Stimulated activated naive B cell treated with anti-CD40 and anti-IgM and Interleukin-4, amounts not matched to agents 10 μg/mL and 1 μg/mL and 100 μg/mL, for 72 hours (primary cell): ENCODE results near the gene GSN.

Experiments
- ATAC-seq, 2 donors: fragments of 150-1000 bp; cut with Tn5 transposase; replicated peaks; 2 replicates each; pipeline ENCODE4 v1.10.0; 2021; ENCODE audit warnings: moderate library complexity in 1 of 2
- DNase-seq: peaks from one replicate; pipeline ENCODE4 v3.0.0; 2021
- H3K27ac Mint-ChIP-seq: one replicate; pipeline ENCODE4 v1.8.0; 2022; ENCODE audit warnings: mild to moderate bottlenecking, mixed read lengths
- H3K27me3 Mint-ChIP-seq, 2 donors: one replicate each; pipeline ENCODE4 v1.8.0; 2022; ENCODE audit warnings: mixed read lengths in 2 of 2
- H3K36me3 Mint-ChIP-seq, 2 donors: one replicate each; pipeline ENCODE4 v1.8.0; 2022; ENCODE audit warnings: mixed read lengths in 2 of 2, mild to moderate bottlenecking in 1 of 2
- H3K4me1 Mint-ChIP-seq, 2 donors: one replicate each; pipeline ENCODE4 v1.8.0; 2022; ENCODE audit warnings: mixed read lengths in 2 of 2, mild to moderate bottlenecking in 1 of 2
- H3K4me3 Mint-ChIP-seq, 2 donors: one replicate each; pipeline ENCODE4 v1.8.0; 2022; ENCODE audit warnings: mild to moderate bottlenecking in 2 of 2, mixed read lengths in 2 of 2, moderate library complexity in 1 of 2
- H3K9me3 Mint-ChIP-seq, 2 donors: one replicate each; pipeline ENCODE4 v1.8.0; 2022; ENCODE audit warnings: mixed read lengths in 2 of 2, mild to moderate bottlenecking in 1 of 2

Gene GSN

DNA sequence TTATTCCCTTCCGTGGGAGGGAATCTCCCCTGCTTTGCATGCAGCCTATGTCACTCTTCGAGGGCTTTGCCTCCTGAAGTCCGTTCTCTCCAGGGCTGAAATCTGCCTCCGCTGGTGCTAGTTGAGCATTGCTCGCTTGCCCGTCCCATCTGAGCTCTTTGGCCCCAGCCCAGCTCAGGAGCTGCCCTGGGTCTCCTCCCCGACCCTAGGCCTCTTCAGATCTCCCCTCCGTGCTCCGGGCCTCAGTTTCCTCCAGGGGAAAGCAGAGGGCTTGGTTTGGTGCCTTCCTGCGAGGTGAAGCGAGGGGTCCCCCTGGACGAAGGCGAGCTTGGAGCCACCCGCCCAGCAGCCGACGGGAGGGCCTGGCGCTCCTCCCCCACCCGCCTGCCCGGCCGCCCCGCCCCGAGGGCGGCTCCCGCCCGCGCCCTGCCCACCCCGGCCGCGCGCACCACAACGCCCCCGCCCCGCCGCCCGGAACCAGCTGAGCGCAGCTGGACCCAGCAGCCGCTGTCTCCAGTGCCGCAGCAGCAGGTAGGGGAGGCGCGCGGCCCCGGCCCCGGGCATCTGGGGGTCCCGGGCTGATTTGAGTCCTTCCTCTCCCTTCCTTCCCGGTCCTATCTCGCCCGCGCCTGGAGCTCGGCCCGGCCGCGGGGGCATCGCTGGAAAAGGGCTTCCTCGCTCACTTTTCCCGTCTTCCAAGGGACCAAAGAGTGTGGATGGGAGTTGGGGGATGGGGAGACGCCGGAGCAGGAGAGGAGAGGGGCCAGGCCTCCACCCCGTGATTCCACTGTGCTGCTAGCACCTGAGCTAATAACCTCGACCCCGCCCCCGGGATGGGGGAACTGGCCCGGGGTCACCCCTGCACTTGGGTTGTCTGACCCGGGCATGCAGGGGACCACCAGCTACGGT, at the start of gene GSN:
Gene GSN, plus strand, starts transcription at position 474 of the 909 bp plus-strand sequence. CDS start 33,810 bp downstream, outside the sequence.
- H3K9me3 Mint-ChIP-seq, result no peaks in the 10 kb centered on the region
- peaks cover 5% of the 10 kb centered on the region in 2 donors for H3K27me3 Mint-ChIP-seq
- peak within 1 kb of the TSS; percentile 67 for H3K27ac Mint-ChIP-seq

GRCh38 chr9:121218357-121219027, 49.5 kb upstream of the GSN start:
- peaks cover 21 to 46% of the 10 kb centered on the region in 2 donors for H3K4me1 Mint-ChIP-seq
- peak overlapping the region; percentile 27 for H3K27ac Mint-ChIP-seq
- no peaks in the 10 kb centered on the region for H3K9me3 Mint-ChIP-seq
- H3K4me3 Mint-ChIP-seq, result no peak overlapping the region
- no peak for DNase-seq
- no peaks in the 10 kb centered on the region for H3K27me3 Mint-ChIP-seq
- ATAC-seq, result no peak
- peaks cover 26 to 40% of the 10 kb centered on the region in 2 donors for H3K36me3 Mint-ChIP-seq

More for the DNA sequence above, at the start of gene GSN:
- Mint-ChIP-seq H3K4me1 (peaks cover 21 to 39% of the 10 kb centered on the region in 2 donors), H3K36me3 (peaks cover 4 to 18% of the 10 kb centered on the region in 2 donors), H3K4me3 (peak within 1 kb of the TSS; percentile 83 to 88)
- peak; percentile 21 for DNase-seq
- ATAC-seq, result peak; percentile 77 to 79

- H3K27me3 Mint-ChIP-seq, result no peaks in the 10 kb centered on the region
- H3K4me1 Mint-ChIP-seq, result peaks cover 18 to 37% of the 10 kb centered on the region in 2 donors
- H3K9me3 Mint-ChIP-seq, result no peaks in the 10 kb centered on the region
- H3K4me3 Mint-ChIP-seq, result no peak overlapping the region
- ATAC-seq (no peak), DNase-seq (no peak)
- peaks cover 27 to 44% of the 10 kb centered on the region in 2 donors for H3K36me3 Mint-ChIP-seq
- no peak overlapping the region for H3K27ac Mint-ChIP-seq
Measured at GRCh38 chr9:121219530-121219929, 48.4 kb upstream of the GSN start.

- Mint-ChIP-seq H3K4me3 (peak overlapping the region; percentile 59 to 72), H3K36me3 (peaks cover 29 to 40% of the 10 kb centered on the region in 2 donors), H3K9me3 (no peaks in the 10 kb centered on the region), H3K27me3 (no peaks in the 10 kb centered on the region), H3K27ac (peak overlapping the region; percentile 67), H3K4me1 (peaks cover 18 to 36% of the 10 kb centered on the region in 2 donors)
- peak; percentile 32 to 34 for ATAC-seq
- DNase-seq, result no peak
Measured at GRCh38 chr9:121220996-121221663, 46.8 kb upstream of the GSN start.

- no peak for DNase-seq
- no peaks in the 10 kb centered on the region for H3K9me3 Mint-ChIP-seq
Measured at GRCh38 chr9:121221664-121222055, 46.3 kb upstream of the GSN start.

GRCh38 chr9:121222524-121223171, 45.3 kb upstream of the GSN start:
- Mint-ChIP-seq H3K9me3 (no peaks in the 10 kb centered on the region), H3K4me3 (no peak overlapping the region)

More at GRCh38 chr9:121221664-121222055, 46.3 kb upstream of the GSN start:
- Mint-ChIP-seq H3K36me3 (peaks cover 27 to 38% of the 10 kb centered on the region in 2 donors), H3K4me1 (peaks cover 16 to 32% of the 10 kb centered on the region in 2 donors), H3K27ac (peak overlapping the region; percentile 31), H3K4me3 (peak overlapping the region in 1 of 2 donors; percentile 14), H3K27me3 (no peaks in the 10 kb centered on the region)
- ATAC-seq, result no peak

DNA sequence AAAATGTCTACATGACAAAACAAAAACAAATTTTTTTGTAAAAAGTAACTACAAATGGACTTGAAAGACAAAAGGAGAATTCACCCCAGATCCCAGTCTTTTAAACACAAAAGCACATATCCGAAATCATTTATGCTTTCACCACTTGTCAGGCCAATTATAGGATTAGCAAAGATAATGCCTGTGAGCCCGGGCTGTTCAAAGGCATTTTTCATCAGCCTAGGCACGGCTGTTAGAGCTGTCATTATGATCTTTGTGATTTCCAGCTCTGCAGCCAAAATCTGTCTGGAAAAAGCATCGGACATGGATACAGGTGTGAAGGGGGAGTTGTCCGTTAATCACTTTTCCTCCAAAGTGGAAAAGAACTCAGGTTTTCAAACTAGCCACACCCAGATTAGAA, 42.7 kb upstream of the GSN start:
- no peak for ATAC-seq
- DNase-seq, result no peak
- Mint-ChIP-seq H3K27ac (no peak overlapping the region), H3K27me3 (no peaks in the 10 kb centered on the region), H3K36me3 (peaks cover 16 to 26% of the 10 kb centered on the region in 2 donors), H3K9me3 (no peaks in the 10 kb centered on the region), H3K4me1 (peaks cover 5 to 17% of the 10 kb centered on the region in 2 donors), H3K4me3 (no peak overlapping the region)

More at GRCh38 chr9:121222524-121223171, 45.3 kb upstream of the GSN start:
- H3K36me3 Mint-ChIP-seq, result peaks cover 27 to 39% of the 10 kb centered on the region in 2 donors
- H3K4me1 Mint-ChIP-seq, result peaks cover 16 to 31% of the 10 kb centered on the region in 2 donors
- H3K27ac Mint-ChIP-seq, result no peak overlapping the region
- no peak for DNase-seq
- no peaks in the 10 kb centered on the region for H3K27me3 Mint-ChIP-seq
- ATAC-seq, result no peak

DNA sequence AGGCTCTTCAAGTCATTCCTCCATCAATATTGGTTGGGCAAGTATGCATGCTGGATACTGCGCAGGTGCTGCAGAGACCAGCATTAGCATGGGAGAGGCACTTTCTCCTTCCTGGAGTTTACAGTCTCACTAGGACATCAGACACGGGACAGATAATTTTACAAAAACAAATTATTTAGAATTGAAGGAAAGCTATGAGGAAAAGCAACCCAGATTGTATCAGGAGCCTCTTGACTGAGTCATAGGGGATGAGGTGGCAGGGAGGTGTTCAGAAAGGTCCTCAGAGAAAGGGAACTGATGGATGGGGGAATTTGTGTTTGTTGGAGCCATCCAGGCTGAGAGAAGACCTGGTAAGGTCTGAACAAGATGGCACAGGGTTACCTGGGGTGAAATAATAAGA, 41.8 kb upstream of the GSN start:
- DNase-seq, result no peak
- Mint-ChIP-seq H3K27me3 (no peaks in the 10 kb centered on the region), H3K36me3 (peaks cover 17 to 24% of the 10 kb centered on the region in 2 donors), H3K4me1 (peaks cover under 1 to 7% of the 10 kb centered on the region in 2 donors), H3K27ac (no peak overlapping the region), H3K4me3 (no peak overlapping the region), H3K9me3 (no peaks in the 10 kb centered on the region)
- no peak for ATAC-seq

GRCh38 chr9:121227862-121228261, 40.1 kb upstream of the GSN start:
- H3K27me3 Mint-ChIP-seq, result no peaks in the 10 kb centered on the region
- no peak for ATAC-seq

DNA sequence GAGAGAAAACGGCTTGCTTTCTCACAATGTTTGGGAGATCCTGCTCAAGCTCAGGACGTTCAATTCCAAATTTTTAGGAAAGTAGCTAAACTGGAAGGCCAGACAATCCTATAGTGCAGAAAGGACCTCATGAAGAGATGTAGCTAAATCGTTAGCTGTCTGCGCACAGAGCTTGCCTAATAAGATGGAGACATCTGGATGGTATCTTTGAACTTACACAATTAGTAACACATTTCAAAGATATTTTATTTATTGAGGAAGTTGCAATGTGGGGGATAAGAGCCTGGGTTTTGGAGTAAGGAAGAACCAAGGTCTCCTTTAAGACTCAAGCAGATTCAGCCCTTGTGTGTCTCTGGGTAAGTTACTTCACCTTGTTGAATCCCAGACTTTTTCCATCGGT, 37.7 kb upstream of the GSN start:
- Mint-ChIP-seq H3K27me3 (no peaks in the 10 kb centered on the region), H3K9me3 (no peaks in the 10 kb centered on the region), H3K27ac (no peak overlapping the region), H3K36me3 (peaks cover 26 to 38% of the 10 kb centered on the region in 2 donors), H3K4me1 (no peaks in the 10 kb centered on the region), H3K4me3 (no peak overlapping the region)
- DNase-seq (no peak), ATAC-seq (no peak)

More at GRCh38 chr9:121227862-121228261, 40.1 kb upstream of the GSN start:
- Mint-ChIP-seq H3K27ac (no peak overlapping the region), H3K9me3 (no peaks in the 10 kb centered on the region), H3K36me3 (peaks cover 24 to 31% of the 10 kb centered on the region in 2 donors), H3K4me1 (no peaks in the 10 kb centered on the region), H3K4me3 (no peak overlapping the region)
- DNase-seq, result no peak

DNA sequence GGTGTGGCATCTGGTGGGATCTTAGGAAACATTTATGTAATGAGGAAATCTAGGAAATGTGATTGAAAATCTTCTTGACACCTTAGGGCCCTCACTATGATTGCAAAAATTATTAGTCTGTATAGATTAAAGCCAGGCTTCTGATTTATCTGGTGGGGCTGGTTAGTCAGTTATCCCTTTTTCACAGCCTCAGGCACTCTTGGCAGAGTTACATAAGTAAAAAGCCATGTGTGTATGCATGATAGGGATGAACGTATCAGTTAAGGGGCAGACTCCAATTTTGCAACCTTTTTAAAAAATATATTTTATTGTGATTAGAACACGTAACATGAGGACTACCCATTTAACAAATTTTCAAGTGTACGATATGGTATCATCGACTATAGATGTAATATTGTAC, 35.7 kb upstream of the GSN start:
- Mint-ChIP-seq H3K36me3 (peaks cover 38 to 50% of the 10 kb centered on the region in 2 donors), H3K4me3 (no peak overlapping the region), H3K4me1 (peaks cover 2 to 10% of the 10 kb centered on the region in 2 donors), H3K27ac (no peak overlapping the region), H3K9me3 (no peaks in the 10 kb centered on the region), H3K27me3 (no peaks in the 10 kb centered on the region)
- ATAC-seq (no peak), DNase-seq (no peak)

DNA sequence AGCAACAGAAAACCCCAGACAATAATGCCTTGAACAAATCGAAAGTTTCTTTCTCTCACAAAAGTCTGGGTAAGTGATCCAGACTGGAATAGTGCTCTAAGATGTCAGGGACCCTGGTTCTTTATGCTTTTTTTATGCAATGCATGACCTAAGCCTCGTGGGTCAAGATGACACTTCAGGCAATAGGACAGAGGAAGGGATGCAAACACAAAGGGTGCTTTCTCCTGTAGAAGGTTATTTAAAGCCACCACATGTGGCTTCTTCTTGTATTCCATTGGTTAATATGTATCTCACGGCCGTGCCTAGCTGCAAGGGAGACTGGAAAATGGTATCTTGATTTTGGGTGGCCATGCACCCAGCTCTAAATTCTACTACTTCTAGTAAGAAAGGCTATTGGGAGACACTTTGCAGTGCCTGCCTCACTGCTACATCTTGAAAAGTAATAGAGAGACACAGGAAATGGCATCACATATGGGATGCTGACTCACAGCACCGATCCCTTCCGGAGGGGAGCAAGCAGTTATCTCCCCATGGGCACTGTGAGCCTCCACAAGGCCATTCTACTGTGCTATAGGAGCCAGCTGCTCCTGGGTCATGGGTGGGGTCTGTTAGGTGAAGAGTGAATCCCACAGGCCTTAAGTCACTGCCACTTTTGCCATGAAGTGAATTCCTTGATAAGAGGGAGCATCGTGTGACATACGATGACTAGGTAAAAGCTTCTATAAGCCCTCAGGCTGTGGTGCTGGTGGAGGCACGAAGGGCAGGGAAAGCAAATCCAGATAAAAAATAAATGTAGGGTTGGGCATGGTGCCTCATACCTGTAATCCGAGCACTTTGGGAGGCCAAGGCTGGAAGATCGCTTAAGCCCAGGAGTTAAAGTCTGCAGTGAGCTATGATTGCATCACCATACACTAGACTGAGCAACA, 33.8 kb upstream of the GSN start:
- H3K4me3 Mint-ChIP-seq, result no peak overlapping the region
- ATAC-seq (no peak), DNase-seq (no peak)
- H3K36me3 Mint-ChIP-seq, result peaks cover 45 to 63% of the 10 kb centered on the region in 2 donors
- no peaks in the 10 kb centered on the region for H3K9me3 Mint-ChIP-seq
- H3K4me1 Mint-ChIP-seq, result peaks cover 2 to 10% of the 10 kb centered on the region in 2 donors
- no peaks in the 10 kb centered on the region for H3K27me3 Mint-ChIP-seq
- no peak overlapping the region for H3K27ac Mint-ChIP-seq

GRCh38 chr9:121234832-121235161, 33.2 kb upstream of the GSN start:
- Mint-ChIP-seq H3K36me3 (peaks cover 49 to 67% of the 10 kb centered on the region in 2 donors), H3K4me3 (no peak overlapping the region), H3K27ac (no peak overlapping the region), H3K9me3 (no peaks in the 10 kb centered on the region), H3K27me3 (no peaks in the 10 kb centered on the region), H3K4me1 (peaks cover 2 to 10% of the 10 kb centered on the region in 2 donors)
- ATAC-seq (no peak), DNase-seq (no peak)
